Measurements from ENCODE around the gene PRKD1. TPM values are rescaled to one million over a fixed set of nuclear protein-coding genes. Genes with fewer than 3 reads are reported as not detected.
"Not testable (repeated sequence)": the region's sequence is repeated elsewhere in the genome, so short reads cannot be mapped to it uniquely, and the experiment has no call there.

PRKD1 gene
- total RNA-seq, 1 experiment from 2014 or later, result 5.1 TPM

DNA sequence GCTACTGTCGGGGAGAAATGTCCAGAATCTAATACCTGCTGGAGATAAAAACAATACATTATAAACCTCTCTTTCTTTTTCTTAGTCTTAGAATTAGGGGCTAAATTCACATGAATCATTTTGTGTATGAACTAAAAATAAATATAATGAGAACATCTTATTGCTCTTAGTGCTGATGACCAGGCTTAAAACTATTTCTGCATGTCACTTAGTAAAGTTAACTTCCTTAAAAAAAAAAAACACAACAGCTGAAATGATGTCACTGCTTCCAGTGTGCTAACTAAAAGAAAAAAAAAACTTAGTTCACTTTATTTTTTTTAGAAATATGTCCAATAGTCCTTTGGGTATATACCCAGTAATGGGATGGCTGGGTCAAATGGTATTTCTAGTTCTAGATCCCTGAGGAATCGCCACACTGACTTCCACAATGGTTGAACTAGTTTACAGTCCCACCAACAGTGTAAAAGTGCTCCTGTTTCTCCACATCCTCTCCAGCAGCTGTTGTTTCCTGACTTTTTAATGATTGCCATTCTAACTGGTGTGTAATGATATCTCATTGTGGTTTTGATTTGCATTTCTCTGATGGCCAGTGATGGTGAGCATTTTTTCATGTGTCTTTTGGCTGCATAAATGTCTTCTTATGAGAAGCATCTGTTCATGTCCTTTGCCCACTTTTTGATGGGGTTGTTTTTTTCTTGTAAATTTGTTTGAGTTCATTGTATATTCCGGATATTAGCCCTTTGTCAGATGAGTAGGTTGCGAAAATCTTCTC, 200.9 kb downstream of the PRKD1 start:
- DNase-seq (ENCODE audit: low read depth), result peak; percentile 15
- in situ Hi-C loops (cut with HindIII; ENCODE audit: low pct_unique_long_range_greater_than_20kb, low sequenced_read_pairs), result not testable (repeated sequence)

GRCh38 chr14:29724991-29725390, 202.7 kb downstream of the PRKD1 start:
- DNase-seq (ENCODE audit: low read depth), result peak; percentile 54

DNA sequence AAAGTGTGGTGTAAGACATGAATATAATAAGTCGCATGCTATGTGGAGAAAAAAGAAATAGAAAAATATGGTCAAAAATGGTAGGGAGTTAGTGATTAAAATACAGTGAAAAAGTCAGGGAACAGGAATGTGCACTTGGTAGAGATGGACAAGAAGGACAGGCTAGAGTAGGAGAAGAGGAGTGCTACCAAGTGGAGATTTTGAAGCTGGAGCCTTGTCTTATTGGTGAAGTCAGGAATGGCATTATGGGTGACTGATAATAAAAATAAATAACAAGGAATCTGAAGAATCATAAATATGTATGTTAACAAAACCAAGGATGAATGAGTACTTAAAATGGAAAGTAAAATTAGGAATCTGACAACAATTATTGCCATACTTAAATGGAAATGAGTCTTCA, 204.8 kb downstream of the PRKD1 start:
- in situ Hi-C loops (cut with HindIII; ENCODE audit: low pct_unique_long_range_greater_than_20kb, low sequenced_read_pairs), result no loop called here
- DNase-seq (ENCODE audit: low read depth), result no peak

More at GRCh38 chr14:29724991-29725390, 202.7 kb downstream of the PRKD1 start:
- in situ Hi-C loops (cut with HindIII; ENCODE audit: low pct_unique_long_range_greater_than_20kb, low sequenced_read_pairs), result no loop called here

DNA sequence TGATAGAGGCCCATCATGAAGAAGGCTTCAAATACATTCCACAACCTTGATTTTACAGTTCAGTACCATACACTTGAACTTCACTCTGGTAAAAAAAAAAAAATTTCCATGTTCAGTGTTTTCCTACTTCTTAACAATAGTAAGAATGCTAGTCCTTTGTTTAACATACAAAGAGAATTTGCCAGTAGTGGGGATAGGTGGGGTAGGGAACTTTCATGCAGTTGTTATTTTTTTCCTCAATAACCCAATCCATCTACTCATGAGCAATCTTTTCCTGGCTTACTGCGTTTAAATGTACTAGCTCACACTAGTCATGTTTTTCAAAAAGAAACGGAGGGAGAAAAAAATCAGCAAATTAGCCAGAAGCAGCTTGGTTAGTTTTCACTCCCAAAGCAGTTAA, 206.1 kb downstream of the PRKD1 start:
- in situ Hi-C loops (cut with HindIII; ENCODE audit: low pct_unique_long_range_greater_than_20kb, low sequenced_read_pairs), result no loop called here
- no peak for DNase-seq (ENCODE audit: low read depth)

DNA sequence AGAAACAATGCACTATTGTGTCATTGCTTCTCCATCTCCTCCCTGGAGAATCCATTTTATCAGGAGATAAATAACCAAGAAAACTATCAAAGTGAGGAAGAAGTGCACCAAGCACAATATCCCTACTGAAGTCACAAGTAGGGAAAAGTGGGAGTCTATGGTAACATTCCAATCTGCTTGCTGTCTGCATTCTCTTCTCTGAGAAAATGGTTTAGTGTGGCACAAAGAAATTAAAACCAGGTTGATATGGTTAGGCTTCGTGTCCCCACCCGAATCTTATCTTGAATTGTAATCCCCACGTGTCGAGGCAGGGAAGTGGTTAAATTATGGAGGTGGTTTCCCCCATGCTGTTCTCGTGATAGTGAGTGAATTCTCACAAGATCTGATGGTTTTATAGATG, 209.7 kb downstream of the PRKD1 start:
- in situ Hi-C loops (cut with HindIII; ENCODE audit: low pct_unique_long_range_greater_than_20kb, low sequenced_read_pairs), result no loop called here

GRCh38 chr14:29716150-29716549, 211.5 kb downstream of the PRKD1 start:
- in situ Hi-C loops (cut with HindIII; ENCODE audit: low pct_unique_long_range_greater_than_20kb, low sequenced_read_pairs), result no loop called here
- DNase-seq (ENCODE audit: low read depth), result no peak

More for the DNA sequence above, 209.7 kb downstream of the PRKD1 start:
- DNase-seq (ENCODE audit: low read depth), result no peak

DNA sequence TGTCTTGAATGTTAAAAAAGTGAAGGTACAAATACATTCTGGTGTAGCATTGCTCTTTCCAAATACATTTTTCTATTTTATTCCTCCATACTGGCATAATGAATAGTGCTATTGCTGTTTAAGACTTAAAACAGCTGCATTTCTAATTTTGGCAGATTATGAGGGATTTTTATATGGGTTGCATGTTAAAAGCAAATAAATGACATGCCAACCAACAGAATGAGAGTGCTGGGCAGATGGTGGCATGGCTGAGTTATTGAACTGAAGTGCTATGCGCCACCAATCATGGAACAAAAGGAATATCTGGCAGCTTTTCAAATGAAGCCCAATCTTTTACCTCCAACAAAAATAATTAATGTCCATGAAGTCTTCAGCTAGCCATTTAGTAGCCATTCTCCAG, 215.0 kb downstream of the PRKD1 start:
- DNase-seq (ENCODE audit: low read depth), result no peak
- in situ Hi-C loops (cut with HindIII; ENCODE audit: low pct_unique_long_range_greater_than_20kb, low sequenced_read_pairs), result no loop called here

DNA sequence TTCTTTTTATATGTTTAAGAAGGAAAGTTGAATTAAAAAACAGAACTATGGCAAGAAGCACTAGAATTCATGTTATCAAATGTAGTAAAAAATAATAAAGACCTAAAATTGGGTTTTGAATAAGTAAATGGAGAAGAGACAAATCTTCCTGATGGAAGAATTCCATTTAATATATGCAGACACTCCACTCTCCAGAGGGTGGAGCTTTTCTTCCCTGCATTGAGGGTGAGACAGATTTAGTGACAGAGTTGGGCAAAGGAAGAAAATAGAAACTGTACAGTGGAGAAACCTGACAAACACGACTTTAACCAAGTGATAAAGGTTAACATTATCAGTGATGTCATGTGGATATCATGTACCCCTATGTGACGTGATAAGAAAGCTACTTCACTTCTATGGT, 217.6 kb downstream of the PRKD1 start:
- in situ Hi-C loops (cut with HindIII; ENCODE audit: low pct_unique_long_range_greater_than_20kb, low sequenced_read_pairs), result no loop called here
- DNase-seq (ENCODE audit: low read depth), result no peak

- DNase-seq (ENCODE audit: low read depth), result no peak
- in situ Hi-C loops (cut with HindIII; ENCODE audit: low pct_unique_long_range_greater_than_20kb, low sequenced_read_pairs), result no loop called here
Measured at GRCh38 chr14:29709490-29709889, 218.2 kb downstream of the PRKD1 start.

DNA sequence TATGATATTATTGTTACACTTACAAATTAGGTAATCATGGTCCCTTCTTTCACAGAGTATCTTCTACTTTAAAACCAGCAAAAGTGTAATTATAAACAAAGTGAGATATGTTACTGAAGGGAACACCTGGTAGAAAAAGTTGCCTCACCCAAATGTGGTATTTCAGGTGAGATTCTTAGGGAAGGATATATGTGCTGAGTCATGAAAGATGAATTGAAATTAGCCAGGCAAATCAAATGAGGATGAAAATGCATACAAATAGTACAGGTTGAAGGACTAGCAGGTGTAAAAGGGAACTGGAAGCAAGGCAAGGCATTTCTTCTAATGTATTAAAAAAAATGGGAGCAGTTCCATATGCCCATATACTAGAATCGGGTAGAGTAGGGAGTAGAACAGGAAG, 220.9 kb downstream of the PRKD1 start:
- in situ Hi-C loops (cut with HindIII; ENCODE audit: low pct_unique_long_range_greater_than_20kb, low sequenced_read_pairs), result no loop called here
- DNase-seq (ENCODE audit: low read depth), result no peak

DNA sequence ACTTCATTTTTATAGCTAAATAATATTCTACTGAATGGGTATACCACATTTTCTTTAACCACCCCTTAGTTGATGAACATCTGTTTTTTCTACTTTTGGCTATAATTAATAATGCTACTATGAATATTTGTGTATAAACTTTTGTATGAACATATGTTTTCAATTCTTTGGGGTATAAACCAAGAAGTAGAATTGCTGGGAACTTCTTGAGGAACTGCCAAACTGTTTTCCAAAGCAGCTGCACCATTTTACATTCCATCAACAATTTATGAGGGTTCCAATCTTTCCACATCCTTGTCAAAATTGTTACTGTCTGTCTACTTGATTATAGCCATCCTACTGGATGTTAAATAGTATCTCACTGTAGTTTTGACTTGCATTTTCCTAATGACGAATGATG, 221.8 kb downstream of the PRKD1 start:
- in situ Hi-C loops (cut with HindIII; ENCODE audit: low pct_unique_long_range_greater_than_20kb, low sequenced_read_pairs), result no loop called here
- no peak for DNase-seq (ENCODE audit: low read depth)

DNA sequence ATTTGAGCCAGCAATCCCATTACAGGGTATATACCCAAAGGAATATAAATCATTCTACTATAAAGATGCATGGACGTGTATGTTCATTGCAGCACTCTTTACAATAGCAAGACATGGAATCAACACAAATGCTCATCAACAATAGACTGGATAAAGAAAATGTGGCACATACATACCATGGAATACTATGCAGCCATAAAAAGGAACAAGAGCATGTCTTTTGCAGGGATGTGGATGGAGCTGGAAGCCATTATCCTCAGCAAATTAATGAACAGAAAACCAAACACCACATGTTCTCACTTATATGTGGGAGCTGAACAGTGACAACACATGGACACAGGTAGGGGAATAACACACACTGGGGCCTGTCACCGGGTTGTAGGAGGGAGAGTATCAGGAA, 238.1 kb downstream of the PRKD1 start:
- DNase-seq (ENCODE audit: low read depth); in situ Hi-C loops (cut with HindIII; ENCODE audit: low pct_unique_long_range_greater_than_20kb, low sequenced_read_pairs): not testable (repeated sequence)

GRCh38 chr14:29687866-29688265, 239.8 kb downstream of the PRKD1 start:
- no peak for DNase-seq (ENCODE audit: low read depth)
- in situ Hi-C loops (cut with HindIII; ENCODE audit: low pct_unique_long_range_greater_than_20kb, low sequenced_read_pairs), result no loop called here

GRCh38 chr14:29687071-29687765, 240.4 kb downstream of the PRKD1 start:
- no peak for DNase-seq (ENCODE audit: low read depth)

GRCh38 chr14:29684926-29685325, 242.7 kb downstream of the PRKD1 start:
- in situ Hi-C loops (cut with HindIII; ENCODE audit: low pct_unique_long_range_greater_than_20kb, low sequenced_read_pairs), result no loop called here
- no peak for DNase-seq (ENCODE audit: low read depth)

More at GRCh38 chr14:29687071-29687765, 240.4 kb downstream of the PRKD1 start:
- in situ Hi-C loops (cut with HindIII; ENCODE audit: low pct_unique_long_range_greater_than_20kb, low sequenced_read_pairs), result no loop called here

DNA sequence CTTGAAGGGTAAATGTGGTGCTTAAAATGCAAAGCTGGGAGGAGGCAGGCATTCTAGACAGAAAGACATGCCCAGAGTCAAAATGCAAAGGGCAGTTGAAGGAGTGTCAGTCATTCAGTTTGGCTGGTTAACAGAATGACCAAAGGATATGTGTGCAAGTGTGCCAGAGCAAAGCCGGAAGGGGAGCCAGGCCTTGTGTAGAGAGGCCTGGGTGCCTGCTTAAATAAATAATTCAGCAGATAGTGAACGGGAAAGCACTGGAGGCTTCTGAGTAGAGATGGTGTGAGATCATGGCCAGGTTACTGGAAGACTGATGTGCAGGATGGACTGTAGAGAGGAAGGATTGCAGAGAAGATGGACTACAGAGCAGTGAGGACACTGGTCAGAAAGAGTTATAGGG, 244.9 kb downstream of the PRKD1 start:
- DNase-seq (ENCODE audit: low read depth), result no peak
- in situ Hi-C loops (cut with HindIII; ENCODE audit: low pct_unique_long_range_greater_than_20kb, low sequenced_read_pairs), result no loop called here

GRCh38 chr14:29681316-29681715, 246.3 kb downstream of the PRKD1 start:
- in situ Hi-C loops (cut with HindIII; ENCODE audit: low pct_unique_long_range_greater_than_20kb, low sequenced_read_pairs), result no loop called here
- no peak for DNase-seq (ENCODE audit: low read depth)

DNA sequence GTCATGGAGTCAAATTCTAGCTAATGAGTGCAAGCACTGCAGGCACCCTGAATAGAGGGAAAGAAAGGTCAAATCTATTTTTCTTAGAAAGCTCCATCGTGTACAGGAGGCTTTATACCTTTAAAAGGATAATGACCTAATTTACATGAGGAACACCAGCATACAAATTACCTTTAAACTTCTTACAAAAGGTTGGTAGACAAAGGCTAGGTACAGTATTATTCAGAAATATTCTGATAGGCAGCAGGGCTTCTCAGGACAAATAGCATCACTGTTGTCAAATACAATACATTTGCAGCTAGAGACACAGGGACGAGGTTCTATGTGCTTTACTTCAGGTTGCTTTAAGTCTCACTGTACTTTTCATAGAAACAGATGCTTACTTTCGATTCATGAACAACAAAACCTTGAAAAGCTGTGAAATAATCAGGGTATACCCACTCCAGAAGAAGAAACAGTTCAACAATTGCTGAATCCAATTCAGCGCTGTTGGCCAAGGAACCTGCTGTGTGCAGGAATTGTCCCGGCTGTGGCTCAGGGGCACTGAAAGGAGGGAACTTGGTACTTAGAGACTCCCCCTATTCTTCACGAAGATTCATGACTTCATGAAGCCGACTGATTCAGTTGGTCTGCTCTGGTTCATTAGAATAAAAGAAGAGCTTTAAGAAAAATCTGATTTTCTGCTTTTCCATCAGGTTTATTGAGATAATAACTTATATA, 252.9 kb downstream of the PRKD1 start:
- DNase-seq (ENCODE audit: low read depth), result no peak
- in situ Hi-C loops (cut with HindIII; ENCODE audit: low pct_unique_long_range_greater_than_20kb, low sequenced_read_pairs), result no loop called here

DNA sequence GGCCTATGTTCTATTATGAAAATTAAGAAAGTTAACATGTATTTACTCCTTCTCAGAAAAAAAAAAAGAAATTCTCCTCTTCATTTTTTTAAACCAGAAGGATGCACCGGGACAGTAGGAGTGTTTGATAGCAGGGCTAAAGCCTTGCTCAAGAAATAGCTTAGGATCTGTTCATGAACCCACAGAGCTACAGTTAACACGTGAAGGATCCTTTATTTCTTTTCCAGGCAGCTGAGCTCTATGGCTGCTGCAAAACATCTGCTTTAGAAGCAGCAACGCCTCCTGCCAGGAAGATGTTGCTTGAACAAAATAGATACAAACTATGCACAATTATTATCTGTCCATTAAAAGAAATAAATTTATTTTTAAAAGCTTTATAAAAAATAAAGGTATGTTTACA, 254.8 kb downstream of the PRKD1 start:
- in situ Hi-C loops (cut with HindIII; ENCODE audit: low pct_unique_long_range_greater_than_20kb, low sequenced_read_pairs), result no loop called here
- no peak for DNase-seq (ENCODE audit: low read depth)

All from Caki2 (cell line).